Cardiac muscle cell (in vitro differentiated cells and primary cell): ENCODE results near the gene CDKL1. TPM values are rescaled to one million over a fixed set of nuclear protein-coding genes. Genes with fewer than 3 reads are reported as not detected.
A peak's percentile ranks its signal among the peaks of the same experiment; 100 is the strongest.

Source experiments
- DNase-seq, 2 donors: peaks; one replicate each; pipeline versions ENCODE4 v3.0.0 to v3.0.0-alpha.2; 2010 to 2017; ENCODE audit warnings: low read depth in 1 of 2, low spot score in 1 of 2
- H3K27ac ChIP-seq: fragments of 200-600 bp; sonication (generic); 2 replicates; pipeline ENCODE4 v1.5.1; 2016
- H3K27me3 ChIP-seq: fragments of 200-600 bp; sonication (generic); 2 replicates; pipeline ENCODE4 v1.6.0; 2016; ENCODE audit warnings: control low read depth
- H3K36me3 ChIP-seq: fragments of 200-600 bp; sonication (generic); 2 replicates; pipeline ENCODE4 v1.5.1; 2016; ENCODE audit warnings: control low read depth
- H3K4me1 ChIP-seq: fragments of 200-600 bp; sonication (generic); 2 replicates; pipeline ENCODE4 v1.8.1; 2017; ENCODE audit warnings: low read depth, mild to moderate bottlenecking, mixed run types
- H3K4me3 ChIP-seq: fragments of 200-600 bp; sonication (generic); 2 replicates; pipeline ENCODE4 v1.5.1; 2016; ENCODE audit warnings: mild to moderate bottlenecking
- H3K9me3 ChIP-seq: fragments of 200-600 bp; sonication (generic); 2 replicates; pipeline ENCODE4 v1.5.1; 2017; ENCODE audit warnings: low read depth, mild to moderate bottlenecking, control low read depth
- polyA plus RNA-seq: library from polyadenylated mRNA; unstranded; fragments of >200 nt; fragmentation: Nextera tagmentation; extraction: Ambion mirVana; gene quantifications from 2 replicates; pipeline ENCODE4 v1.2.1, GENCODE V29; 2016
- total RNA-seq: library from RNA; depleted of rRNA; stranded (reverse); fragments of >200 nt; gene quantifications from 2 replicates; pipeline ENCODE4 v1.2.3, GENCODE V29; 2016
- TF ChIP-seq, protein P1 (sequence below): IDR thresholded peaks from 2 replicates; pipeline ENCODE4 v1.5.1; 2012; ENCODE audit warnings: low read depth, mild to moderate bottlenecking, low read length

CDKL1 gene
- total and polyA plus RNA-seq, 2 experiments from 2014 or later, result 0.17 to 1.0 TPM

DNA sequence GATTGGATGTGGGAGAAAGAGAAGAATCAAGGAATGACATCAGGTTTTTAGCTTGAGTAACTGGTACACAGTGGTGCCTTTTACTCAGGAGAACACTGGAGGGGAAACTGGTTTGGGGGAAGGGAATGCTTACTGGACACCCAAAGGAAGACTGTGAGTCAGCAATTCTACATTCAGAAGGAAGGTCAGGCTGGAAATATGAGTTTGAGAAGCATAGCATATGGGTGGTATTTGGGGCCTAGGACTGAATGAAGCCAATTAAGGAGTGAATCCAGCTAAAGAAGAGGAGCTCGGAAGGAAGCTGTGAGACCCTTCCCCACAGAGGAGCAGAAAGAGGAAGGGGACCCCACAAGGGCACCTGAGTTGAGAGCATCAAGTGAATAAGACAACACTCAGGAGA lies 49.2 kb downstream of the CDKL1 start:
- peak in 1 of 2 donors; percentile 75 for DNase-seq
- H3K27ac ChIP-seq, result no peak overlapping the region
- TF ChIP-seq, protein P1, sequence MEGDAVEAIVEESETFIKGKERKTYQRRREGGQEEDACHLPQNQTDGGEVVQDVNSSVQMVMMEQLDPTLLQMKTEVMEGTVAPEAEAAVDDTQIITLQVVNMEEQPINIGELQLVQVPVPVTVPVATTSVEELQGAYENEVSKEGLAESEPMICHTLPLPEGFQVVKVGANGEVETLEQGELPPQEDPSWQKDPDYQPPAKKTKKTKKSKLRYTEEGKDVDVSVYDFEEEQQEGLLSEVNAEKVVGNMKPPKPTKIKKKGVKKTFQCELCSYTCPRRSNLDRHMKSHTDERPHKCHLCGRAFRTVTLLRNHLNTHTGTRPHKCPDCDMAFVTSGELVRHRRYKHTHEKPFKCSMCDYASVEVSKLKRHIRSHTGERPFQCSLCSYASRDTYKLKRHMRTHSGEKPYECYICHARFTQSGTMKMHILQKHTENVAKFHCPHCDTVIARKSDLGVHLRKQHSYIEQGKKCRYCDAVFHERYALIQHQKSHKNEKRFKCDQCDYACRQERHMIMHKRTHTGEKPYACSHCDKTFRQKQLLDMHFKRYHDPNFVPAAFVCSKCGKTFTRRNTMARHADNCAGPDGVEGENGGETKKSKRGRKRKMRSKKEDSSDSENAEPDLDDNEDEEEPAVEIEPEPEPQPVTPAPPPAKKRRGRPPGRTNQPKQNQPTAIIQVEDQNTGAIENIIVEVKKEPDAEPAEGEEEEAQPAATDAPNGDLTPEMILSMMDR, result no peak
- peaks cover 8% of the 10 kb centered on the region for H3K4me1 ChIP-seq
- no peaks in the 10 kb centered on the region for H3K36me3 ChIP-seq
- no peak overlapping the region for H3K4me3 ChIP-seq
- no peaks in the 10 kb centered on the region for H3K27me3 ChIP-seq
- no peaks in the 10 kb centered on the region for H3K9me3 ChIP-seq

DNA sequence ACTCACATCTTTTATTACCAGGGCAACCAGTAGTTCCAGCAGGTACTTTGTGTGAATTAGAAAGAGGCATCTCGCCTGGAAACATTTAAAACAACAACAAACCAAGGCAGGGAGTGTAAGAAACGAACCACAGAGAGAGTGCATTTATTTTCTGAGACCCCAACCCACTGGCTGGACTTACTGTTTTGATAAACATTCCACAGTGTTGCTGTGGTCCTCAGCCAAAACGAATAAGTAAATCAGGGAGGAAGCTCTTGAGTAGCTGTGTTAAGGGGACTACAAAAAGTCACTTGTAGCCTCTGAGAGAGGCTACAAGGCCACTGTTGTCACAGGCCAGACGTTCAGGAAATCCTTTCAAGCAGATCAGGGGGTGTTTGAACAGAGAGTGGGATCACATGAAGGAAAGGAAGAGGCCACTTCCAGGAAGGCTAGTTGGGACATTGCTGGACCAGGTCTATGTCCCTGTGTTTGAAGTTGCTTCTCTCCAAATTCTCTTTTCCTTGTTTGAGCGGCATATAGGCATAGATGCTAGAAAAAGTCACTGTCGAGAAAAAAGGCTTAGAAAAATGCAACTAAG lies 50.7 kb downstream of the CDKL1 start:
- H3K27ac ChIP-seq, result no peak overlapping the region
- H3K4me1 ChIP-seq, result peaks cover 10% of the 10 kb centered on the region
- no peaks in the 10 kb centered on the region for H3K9me3 ChIP-seq
- H3K36me3 ChIP-seq, result no peaks in the 10 kb centered on the region
- H3K4me3 ChIP-seq, result no peak overlapping the region
- no peaks in the 10 kb centered on the region for H3K27me3 ChIP-seq
- DNase-seq, result no peak
- TF ChIP-seq, protein P1, result no peak

DNA sequence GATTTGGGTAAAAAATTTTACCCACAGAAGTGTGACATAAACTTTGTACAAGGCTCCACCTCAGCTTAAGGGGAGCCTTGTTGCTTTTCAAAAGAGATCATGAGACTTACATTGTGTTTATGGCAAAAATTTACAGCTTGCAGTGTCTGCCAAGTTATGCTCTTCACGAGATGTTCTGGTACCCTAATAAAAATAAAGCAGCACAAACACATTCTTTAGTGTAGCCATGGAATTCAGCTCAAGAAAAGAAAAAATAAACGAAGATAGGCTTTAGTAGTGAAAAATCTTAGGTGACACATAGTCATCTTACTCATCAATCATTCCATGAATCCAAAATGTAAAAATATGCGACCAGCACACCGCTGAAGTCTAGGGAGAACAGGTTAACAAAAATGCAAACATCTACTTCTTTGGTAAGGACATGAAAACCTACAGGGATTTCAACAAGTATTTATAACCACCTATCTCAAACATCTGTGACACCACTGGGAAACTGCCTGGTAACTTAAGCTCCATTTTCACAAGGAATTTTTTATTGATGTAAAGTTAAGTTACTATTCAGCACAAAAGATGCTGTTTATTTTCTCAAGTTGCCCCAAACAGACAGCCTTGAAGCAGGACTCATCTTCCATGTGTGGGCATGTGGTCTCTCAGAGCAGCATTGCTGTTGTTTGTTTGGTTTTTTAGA lies 51.7 kb downstream of the CDKL1 start:
- Histone ChIP-seq H3K36me3 (no peaks in the 10 kb centered on the region), H3K4me3 (no peak overlapping the region), H3K9me3 (no peaks in the 10 kb centered on the region), H3K27ac (no peak overlapping the region), H3K4me1 (peaks cover 10% of the 10 kb centered on the region), H3K27me3 (no peaks in the 10 kb centered on the region)
- DNase-seq, result no peak
- TF ChIP-seq, protein P1, result no peak

DNA sequence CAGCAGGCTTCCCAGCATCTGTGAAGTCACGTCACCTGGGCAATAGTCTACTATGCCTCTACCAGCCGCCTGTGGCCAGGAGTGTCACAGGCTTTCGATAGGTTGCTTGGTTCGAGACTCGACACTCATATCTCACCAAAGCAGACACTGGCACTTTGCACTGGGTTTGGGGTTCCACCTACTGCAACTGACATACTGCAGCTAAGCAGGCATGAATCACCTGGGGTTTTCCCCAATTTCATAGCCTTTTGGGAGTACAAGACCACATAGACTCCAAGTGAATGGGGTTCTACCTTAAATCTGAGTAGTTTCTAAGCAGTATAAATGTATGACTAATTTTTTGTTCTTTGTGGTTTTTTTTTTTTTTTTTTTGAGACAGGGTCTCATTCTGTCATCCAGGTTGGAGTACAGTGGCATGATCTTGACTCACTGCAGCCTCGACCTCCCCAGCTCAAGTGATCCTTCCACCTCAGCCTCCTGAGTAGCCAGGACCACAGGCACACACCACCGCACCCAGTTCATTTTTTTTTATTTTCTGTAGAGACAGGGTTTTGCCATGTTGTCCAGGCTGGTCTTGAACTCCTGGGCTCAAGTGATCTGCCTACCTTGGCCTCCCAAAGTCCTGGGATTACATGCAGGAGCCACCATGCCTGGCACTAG lies 52.4 kb downstream of the CDKL1 start:
- Histone ChIP-seq H3K36me3 (no peaks in the 10 kb centered on the region), H3K4me1 (peaks cover 10% of the 10 kb centered on the region), H3K9me3 (no peaks in the 10 kb centered on the region), H3K27ac (no peak overlapping the region), H3K27me3 (no peaks in the 10 kb centered on the region), H3K4me3 (no peak overlapping the region)
- DNase-seq, result no peak
- TF ChIP-seq, protein P1, result no peak

DNA sequence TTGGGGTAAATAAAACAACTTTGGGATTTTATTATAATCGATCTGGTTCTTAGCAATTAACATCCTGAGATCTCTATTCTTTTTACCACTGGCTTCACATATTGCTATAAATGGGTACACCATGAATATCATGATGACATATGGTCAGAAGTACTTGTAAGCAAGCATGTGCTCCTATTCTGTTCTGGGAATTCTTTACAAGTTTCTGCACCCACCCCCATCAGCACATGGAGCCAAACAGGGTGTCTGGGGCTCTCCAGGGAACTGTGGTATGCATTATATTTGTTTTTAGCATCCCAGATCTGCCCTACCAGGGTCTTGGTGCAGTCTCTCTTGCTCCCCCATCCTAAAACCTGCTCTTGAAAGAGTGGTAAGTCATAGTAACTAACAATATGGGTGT lies 53.2 kb downstream of the CDKL1 start:
- Histone ChIP-seq H3K27ac (no peak overlapping the region), H3K4me1 (peaks cover 10% of the 10 kb centered on the region), H3K4me3 (no peak overlapping the region), H3K27me3 (no peaks in the 10 kb centered on the region), H3K9me3 (no peaks in the 10 kb centered on the region), H3K36me3 (no peaks in the 10 kb centered on the region)
- TF ChIP-seq, protein P1, result no peak
- DNase-seq, result no peak
